AG04450 (cell line): Measurements from ENCODE around the gene TAF1D. TPM values are rescaled to one million over a fixed set of nuclear protein-coding genes. Genes with fewer than 3 reads are reported as not detected.

Experiments
- CTCF ChIA-PET: fragments of 300-600, 350-600 bp; formaldehyde crosslinking; extraction: SDS; loops from one replicate; lab custom pipeline; 2022; ENCODE audit warnings: antibody characterized with exemption, inconsistent platforms; lab: Charles Lee
- POLR2A ChIA-PET: fragments of 350-600 bp; formaldehyde crosslinking; extraction: SDS; loops from one replicate; lab custom pipeline; 2021; ENCODE audit warnings: antibody characterized with exemption, inconsistent platforms; lab: Yijun Ruan, JAX
- DNase-seq: peaks from one replicate; pipeline ENCODE4 v3.0.0-alpha.2; 2011; ENCODE audit warnings: low read depth, low spot score
- H3K27ac ChIP-seq: one replicate; pipeline ENCODE4 v1.5.1; 2012; ENCODE audit warnings: low read depth, low read length, control low read depth
- H3K27me3 ChIP-seq: one replicate; pipeline ENCODE4 v1.6.0; 2012; ENCODE audit warnings: low read length; ENCODE audit not compliant: control insufficient read depth, insufficient read depth
- H3K4me3 ChIP-seq: 2 replicates; pipeline ENCODE4 v1.5.1; 2011; ENCODE audit warnings: mild to moderate bottlenecking, low read depth, low read length, control low read depth
- H3K9me3 ChIP-seq: 2 replicates; pipeline ENCODE4 v1.5.1; 2012; ENCODE audit warnings: low read length; ENCODE audit not compliant: control insufficient read depth, insufficient read depth
- polyA plus RNA-seq: library from polyadenylated mRNA; depleted of rRNA; stranded (reverse); fragments of >200 nt; gene quantifications from 2 replicates; pipeline ENCODE4 v1.2.3, GENCODE V29; 2011
- TF ChIP-seq, protein P1 (sequence below): IDR thresholded peaks from 2 replicates; pipeline ENCODE4 v1.5.1; 2011; ENCODE audit warnings: low read depth, low read length, control low read depth, inconsistent platforms

Gene TAF1D
- polyA plus RNA-seq, 1 experiment: 151 TPM

DNA sequence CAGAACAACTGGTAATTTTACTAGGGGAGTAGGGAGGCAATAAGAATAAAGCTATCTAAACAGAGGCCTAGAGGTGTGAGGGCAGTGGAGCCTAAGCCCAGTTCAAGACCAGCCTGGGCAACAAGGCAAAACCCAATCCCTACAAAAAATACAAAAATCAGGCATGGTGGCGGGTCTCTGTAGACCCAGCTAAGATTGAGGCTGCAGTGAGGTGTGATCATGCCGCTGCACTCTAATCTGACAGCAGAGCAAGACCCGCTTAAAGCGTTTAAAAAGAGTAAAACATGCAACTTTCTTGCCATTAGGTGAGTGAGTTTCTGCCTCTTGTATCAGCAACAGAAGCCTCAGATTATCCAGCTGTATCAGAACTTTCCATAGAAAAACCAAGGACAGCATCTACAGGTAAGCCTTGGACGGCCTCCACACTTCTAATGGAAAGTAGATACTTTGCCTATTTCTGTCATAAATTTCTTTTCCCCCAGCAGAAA is 12.1 kb downstream of the TAF1D start:
- Histone ChIP-seq H3K4me3 (no peak overlapping the region), H3K27ac (no peak overlapping the region), H3K27me3 (no peaks in the 10 kb centered on the region), H3K9me3 (no peaks in the 10 kb centered on the region)
- TF ChIP-seq, protein P1, sequence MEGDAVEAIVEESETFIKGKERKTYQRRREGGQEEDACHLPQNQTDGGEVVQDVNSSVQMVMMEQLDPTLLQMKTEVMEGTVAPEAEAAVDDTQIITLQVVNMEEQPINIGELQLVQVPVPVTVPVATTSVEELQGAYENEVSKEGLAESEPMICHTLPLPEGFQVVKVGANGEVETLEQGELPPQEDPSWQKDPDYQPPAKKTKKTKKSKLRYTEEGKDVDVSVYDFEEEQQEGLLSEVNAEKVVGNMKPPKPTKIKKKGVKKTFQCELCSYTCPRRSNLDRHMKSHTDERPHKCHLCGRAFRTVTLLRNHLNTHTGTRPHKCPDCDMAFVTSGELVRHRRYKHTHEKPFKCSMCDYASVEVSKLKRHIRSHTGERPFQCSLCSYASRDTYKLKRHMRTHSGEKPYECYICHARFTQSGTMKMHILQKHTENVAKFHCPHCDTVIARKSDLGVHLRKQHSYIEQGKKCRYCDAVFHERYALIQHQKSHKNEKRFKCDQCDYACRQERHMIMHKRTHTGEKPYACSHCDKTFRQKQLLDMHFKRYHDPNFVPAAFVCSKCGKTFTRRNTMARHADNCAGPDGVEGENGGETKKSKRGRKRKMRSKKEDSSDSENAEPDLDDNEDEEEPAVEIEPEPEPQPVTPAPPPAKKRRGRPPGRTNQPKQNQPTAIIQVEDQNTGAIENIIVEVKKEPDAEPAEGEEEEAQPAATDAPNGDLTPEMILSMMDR: no peak
- CTCF ChIA-PET: no interaction called here
- POLR2A ChIA-PET: interaction anchor here (1.3 kb wide), 1 partner anchor 13 kb away, joined by 5 read pairs; the partner anchor contains the start of genes C11orf54 and TAF1D
- no peak for DNase-seq

DNA sequence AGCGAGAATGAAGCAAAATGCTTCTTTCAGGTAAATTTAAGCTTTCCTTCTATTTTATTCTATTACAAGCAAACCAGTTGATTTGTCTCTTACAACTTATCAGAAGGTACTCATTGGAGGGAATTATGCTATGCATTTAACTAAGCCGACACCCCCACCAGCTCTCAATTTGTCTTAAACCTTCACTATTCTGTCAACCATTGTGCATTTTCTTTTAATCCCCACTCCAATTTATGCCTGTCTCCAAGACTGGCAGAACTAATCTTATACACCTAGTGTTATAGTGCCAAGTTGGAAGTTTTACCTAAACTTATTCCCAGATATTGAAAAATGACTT is 12.5 kb downstream of the TAF1D start:
- DNase-seq: no peak
- POLR2A ChIA-PET: interaction anchor here (1.3 kb wide), 1 partner anchor 13 kb away, joined by 5 read pairs; the partner anchor contains the start of genes C11orf54 and TAF1D
- Histone ChIP-seq H3K9me3 (no peaks in the 10 kb centered on the region), H3K4me3 (no peak overlapping the region), H3K27me3 (no peaks in the 10 kb centered on the region), H3K27ac (no peak overlapping the region)
- CTCF ChIA-PET: no interaction called here
- TF ChIP-seq, protein P1: no peak

DNA sequence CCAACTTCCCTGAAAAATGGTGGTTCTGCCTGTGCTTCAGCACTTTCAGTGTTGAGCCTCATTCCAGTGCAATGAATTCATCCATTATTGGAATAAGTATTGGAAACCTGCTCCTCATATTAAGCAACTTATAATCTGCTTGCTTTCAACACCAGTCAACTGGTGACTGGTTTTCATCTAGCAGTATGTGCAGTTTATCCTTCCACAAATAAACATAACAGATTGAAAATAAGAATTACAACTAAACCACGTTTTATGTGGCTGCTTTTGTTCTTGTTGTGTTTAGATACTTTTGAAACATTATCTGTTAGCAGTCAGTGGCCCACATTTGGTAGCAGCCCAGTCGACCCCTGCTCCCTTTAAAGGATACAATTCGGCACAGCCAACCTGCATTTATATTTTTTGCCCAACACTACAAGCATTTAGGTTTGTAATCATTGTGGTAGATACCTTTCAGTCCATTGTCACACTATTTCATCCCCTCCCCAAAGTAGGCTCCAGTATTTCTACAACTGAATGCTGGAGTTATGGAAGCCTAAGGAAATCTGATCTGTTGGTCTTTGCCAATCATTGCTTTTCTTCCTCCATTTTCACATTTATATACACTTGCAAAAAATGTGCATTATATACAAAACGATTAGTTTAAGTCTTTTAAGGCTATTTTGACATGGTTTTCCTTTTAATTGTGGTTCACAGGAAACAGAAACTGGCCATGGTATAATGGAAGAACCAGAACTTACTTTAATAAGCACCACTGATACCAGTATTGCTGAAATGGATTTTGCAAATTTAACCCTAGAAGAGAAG is 13.1 kb downstream of the TAF1D start:
- Histone ChIP-seq H3K4me3 (no peak overlapping the region), H3K27ac (no peak overlapping the region), H3K27me3 (no peaks in the 10 kb centered on the region), H3K9me3 (no peaks in the 10 kb centered on the region)
- DNase-seq: no peak
- TF ChIP-seq, protein P1: no peak
- ChIA-PET POLR2A (interaction anchor here (1.3 kb wide), 1 partner anchor 14 kb away, joined by 5 read pairs; the partner anchor contains the start of genes C11orf54 and TAF1D), CTCF (no interaction called here)

DNA sequence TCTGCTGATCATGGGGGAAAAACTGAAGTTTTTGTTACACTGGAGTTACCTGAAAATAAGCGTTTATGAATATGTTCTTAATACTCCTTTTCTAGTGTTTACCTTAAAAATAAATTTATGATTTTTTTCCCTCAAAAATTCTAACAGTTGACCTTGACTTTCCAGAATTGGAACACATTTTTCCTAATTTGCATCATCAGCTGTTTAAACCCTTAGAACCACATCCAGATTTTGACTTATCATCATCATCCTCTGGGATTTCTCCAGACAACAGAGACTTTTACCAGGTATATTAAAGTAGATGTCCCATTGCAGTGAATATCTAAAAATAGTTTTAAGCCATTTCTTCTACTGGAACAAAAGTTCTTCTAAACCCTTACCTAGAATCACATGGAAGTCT is 17.2 kb downstream of the TAF1D start:
- H3K27me3 ChIP-seq: no peaks in the 10 kb centered on the region
- no peak overlapping the region for H3K27ac ChIP-seq
- CTCF ChIA-PET: no interaction called here
- TF ChIP-seq, protein P1: no peak
- no peak for DNase-seq
- no peaks in the 10 kb centered on the region for H3K9me3 ChIP-seq
- POLR2A ChIA-PET: no interaction called here
- H3K4me3 ChIP-seq: no peak overlapping the region

DNA sequence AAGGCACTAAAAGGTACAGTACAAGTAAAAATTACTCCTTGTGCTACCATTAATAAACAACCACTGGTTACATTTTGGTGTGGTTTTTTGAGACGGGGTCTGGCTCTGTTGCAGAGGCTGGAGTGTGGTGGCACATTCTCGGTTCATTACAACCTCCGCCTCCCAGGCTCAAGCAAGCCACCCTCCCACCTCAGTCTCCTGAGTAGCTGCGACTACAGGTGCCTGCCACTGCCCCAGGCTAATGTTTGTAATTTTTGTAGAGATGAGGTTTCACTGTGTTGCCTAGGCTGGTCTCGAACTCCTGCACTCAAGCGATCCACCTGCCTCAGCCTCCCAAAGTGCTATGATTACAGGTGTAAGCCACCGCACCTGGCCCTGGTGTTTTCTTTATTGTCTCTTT is 20.8 kb downstream of the TAF1D start:
- DNase-seq: no peak
- CTCF ChIA-PET: no interaction called here
- H3K9me3 ChIP-seq: no peaks in the 10 kb centered on the region
- TF ChIP-seq, protein P1: no peak
- no peaks in the 10 kb centered on the region for H3K27me3 ChIP-seq
- POLR2A ChIA-PET: interaction anchor here (0.6 kb wide), 1 partner anchor 20 kb away, joined by 6 read pairs; no protein-coding TSS in a partner anchor
- no peak overlapping the region for H3K4me3 ChIP-seq
- no peak overlapping the region for H3K27ac ChIP-seq
